T-helper 2 cell (primary cell): Measurements from ENCODE around the gene UPK1A.
"Not testable (repeated sequence)": the region's sequence is repeated elsewhere in the genome, so short reads cannot be mapped to it uniquely, and the experiment has no call there.

ENCODE experiments used
- DNase-seq, 5 experiments: peaks; one replicate each; pipeline versions ENCODE4 v3.0.0 to v3.0.0-alpha.2; 2012 to 2022

UPK1A gene

GRCh38 chr19:35718345-35719041, 52.2 kb downstream of the UPK1A start:
- DNase-seq, result peak in 4 of 5 experiments; percentile 19 to 68 (median 39)

GRCh38 chr19:35719402-35720162, 53.3 kb downstream of the UPK1A start:
- no peak for DNase-seq

DNA sequence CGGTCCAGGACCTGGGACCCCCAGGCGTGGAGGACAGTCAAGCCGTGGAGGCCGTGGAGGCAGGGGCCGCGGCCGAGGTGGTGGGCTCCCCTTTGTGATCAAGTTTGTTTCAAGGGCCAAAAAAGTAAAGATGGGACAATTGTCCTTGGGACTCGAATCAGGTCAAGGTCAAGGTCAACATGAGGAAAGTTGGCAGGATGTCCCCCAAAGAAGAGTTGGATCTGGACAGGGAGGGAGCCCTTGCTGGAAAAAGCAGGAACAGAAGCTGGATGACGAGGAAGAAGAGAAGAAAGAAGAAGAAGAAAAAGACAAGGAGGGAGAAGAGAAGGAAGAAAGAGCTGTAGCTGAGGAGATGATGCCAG, 53.8 kb downstream of the UPK1A start:
- DNase-seq, result no peak

GRCh38 chr19:35720648-35721047, 54.3 kb downstream of the UPK1A start:
- DNase-seq, result no peak

DNA sequence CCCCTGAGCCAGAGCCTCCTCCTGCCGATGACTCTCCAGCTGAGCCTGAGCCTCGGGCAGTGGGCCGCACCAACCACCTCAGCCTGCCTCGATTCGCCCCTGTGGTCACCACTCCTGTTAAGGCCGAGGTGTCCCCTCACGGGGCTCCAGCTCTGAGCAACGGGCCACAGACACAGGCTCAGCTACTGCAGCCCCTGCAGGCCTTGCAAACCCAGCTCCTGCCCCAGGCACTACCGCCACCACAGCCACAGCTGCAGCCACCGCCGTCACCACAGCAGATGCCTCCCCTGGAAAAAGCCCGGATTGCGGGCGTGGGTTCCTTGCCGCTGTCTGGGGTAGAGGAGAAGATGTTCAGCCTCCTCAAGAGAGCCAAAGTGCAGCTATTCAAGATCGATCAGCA, 55.1 kb downstream of the UPK1A start:
- no peak for DNase-seq

- no peak for DNase-seq
Measured at GRCh38 chr19:35722461-35722860, 56.1 kb downstream of the UPK1A start.

DNA sequence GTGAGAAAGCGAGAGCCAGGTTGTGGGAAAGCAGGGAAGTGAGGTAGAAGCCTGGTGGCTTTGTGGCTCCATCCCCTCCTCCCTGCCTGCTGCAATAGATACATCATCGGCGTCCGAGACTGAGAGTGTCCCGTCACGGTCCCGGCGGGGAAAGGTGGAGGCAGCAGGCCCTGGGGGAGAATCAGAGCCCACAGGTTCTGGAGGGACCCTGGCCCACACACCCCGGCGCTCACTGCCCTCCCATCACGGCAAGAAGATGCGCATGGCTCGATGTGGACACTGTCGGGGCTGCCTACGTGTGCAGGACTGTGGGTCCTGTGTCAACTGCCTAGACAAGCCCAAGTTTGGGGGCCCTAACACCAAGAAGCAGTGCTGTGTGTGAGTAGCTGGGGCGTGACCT, 56.6 kb downstream of the UPK1A start:
- no peak for DNase-seq

DNA sequence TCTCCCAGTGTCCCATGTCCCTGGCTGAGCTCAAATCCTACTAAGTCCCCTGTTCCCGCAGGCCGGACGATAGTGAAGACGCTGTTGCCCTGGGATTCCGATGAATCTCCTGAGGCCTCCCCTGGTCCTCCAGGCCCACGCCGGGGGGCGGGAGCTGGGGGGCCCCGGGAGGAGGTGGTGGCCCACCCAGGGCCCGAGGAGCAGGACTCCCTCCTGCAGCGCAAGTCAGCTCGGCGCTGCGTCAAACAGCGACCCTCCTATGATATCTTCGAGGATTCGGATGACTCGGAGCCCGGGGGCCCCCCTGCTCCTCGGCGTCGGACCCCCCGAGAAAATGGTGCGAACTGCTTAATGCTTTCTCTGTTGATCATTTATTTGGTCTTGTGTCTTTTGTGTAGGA, 57.4 kb downstream of the UPK1A start:
- DNase-seq, result no peak

DNA sequence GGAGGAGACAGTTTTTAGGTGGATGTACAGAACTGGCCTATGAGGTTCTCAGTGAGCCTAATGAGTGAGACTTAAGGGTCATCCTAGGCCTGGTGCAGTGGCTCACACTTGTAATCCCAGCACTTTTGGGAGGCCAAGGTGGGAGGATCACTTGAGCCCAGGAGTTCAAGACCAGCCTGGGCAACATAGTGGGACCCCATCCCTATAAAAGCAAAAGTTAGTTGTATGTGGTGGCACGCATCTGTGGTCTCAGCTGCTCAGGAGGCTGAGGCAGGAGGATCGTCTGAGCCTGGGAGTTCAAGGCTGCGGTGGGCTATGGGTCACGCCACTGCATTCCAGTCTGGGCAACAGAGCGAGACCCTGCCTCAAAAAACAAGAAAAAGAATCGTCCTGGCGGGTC, 57.8 kb downstream of the UPK1A start:
- not testable (repeated sequence) for DNase-seq

DNA sequence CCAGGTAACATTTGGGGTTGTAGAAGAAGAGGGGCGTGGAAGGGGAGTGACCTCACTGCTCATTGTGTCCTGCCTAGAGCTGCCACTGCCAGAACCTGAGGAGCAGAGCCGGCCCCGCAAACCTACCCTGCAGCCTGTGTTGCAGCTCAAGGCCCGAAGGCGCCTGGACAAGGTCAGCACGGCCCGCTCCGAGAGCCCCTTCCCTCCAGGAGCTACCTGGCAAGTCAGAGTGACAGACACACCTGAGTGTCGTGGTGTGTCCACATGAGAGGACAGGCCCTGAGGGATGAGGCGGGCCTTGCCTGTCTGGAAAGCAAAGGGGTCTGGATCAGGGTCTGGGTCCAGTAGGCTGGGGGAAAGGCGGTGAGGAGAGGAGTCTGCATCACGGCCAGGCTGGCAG, 58.2 kb downstream of the UPK1A start:
- no peak for DNase-seq

DNA sequence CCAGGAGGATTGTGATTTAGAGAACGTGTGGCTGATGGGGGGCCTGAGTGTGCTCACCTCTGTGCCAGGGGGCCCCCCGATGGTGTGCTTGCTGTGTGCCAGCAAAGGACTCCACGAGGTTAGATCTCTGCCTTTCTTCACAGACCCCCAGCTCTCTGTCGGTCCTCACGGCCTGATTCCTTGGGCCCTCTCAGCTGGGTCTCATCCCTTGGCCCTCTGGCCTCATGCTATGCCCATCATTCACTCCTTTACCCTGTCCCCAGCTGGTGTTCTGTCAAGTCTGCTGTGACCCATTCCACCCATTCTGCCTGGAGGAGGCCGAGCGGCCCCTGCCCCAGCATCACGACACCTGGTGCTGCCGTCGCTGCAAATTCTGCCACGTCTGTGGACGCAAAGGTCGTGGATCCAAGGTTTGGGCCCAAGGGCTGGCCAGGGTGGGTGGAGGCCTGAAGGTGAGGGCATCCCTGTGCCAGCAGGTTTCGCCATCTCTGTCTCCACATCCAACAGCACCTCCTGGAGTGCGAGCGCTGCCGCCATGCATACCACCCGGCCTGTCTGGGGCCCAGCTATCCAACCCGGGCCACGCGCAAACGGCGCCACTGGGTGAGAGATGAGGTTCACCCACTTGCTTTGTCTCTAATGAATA, 59.0 kb downstream of the UPK1A start:
- no peak for DNase-seq

GRCh38 chr19:35727053-35727955, 61.0 kb downstream of the UPK1A start:
- DNase-seq, result no peak
